A549 (cell line): ENCODE results near the gene RBM39. TPM values are rescaled to one million over a fixed set of nuclear protein-coding genes. Genes with fewer than 3 reads are reported as not detected.

Source experiments
- ATAC-seq, 2 experiments: fragments of 200-7000 bp in 1 of 2; fragments of >200 bp in 1 of 2; cut with Nextera tagmentation in 1 of 2; cut with Tn5 transposase in 1 of 2; 3 replicates each; pipeline versions ENCODE4 v1.8.0 to v1.9.1; 2018 to 2020; ENCODE audit warnings: mild to moderate bottlenecking in 1 of 2, moderate library complexity in 1 of 2
- CTCF ChIA-PET: fragments of 300-600 bp; sonication (Branson Sonifier 250); formaldehyde crosslinking; extraction: SDS; loops from one replicate; lab custom pipeline; 2021; ENCODE audit warnings: antibody characterized with exemption, inconsistent platforms; lab: Yijun Ruan, JAX
- POLR2A ChIA-PET: fragments of 350-600 bp; formaldehyde crosslinking; extraction: SDS; loops from one replicate; lab custom pipeline; 2021; ENCODE audit warnings: antibody characterized with exemption, inconsistent platforms; lab: Yijun Ruan, JAX
- DNase-seq, 2 experiments: peaks; one replicate each; pipeline versions ENCODE4 v3.0.0 to v3.0.0-alpha.2; 2011 to 2016; ENCODE audit warnings: low read depth in 1 of 2, low spot score in 1 of 2
- FAIRE-seq: peaks from 2 replicates; lab custom pipeline; 2011; peaks lifted over from hg19 to GRCh38; lab: Jason Lieb, UNC
- H3K27ac ChIP-seq, 2 experiments: fragments of >200 bp; sonication (Bioruptor Twin); formaldehyde crosslinking; 3 replicates each; pipeline ENCODE4 v1.5.1; 2016 to 2017
- H3K4me1 ChIP-seq: fragments of >200 bp; sonication (Bioruptor Twin); formaldehyde crosslinking; 3 replicates; pipeline ENCODE4 v1.6.1; 2016
- H3K4me2 ChIP-seq: fragments of >200 bp; sonication (Bioruptor Twin); formaldehyde crosslinking; 3 replicates; pipeline ENCODE4 v1.6.1; 2016
- H3K4me3 ChIP-seq: fragments of >200 bp; sonication (Bioruptor Twin); formaldehyde crosslinking; 3 replicates; pipeline ENCODE4 v1.5.1; 2016
- H3K9me3 ChIP-seq: fragments of >200 bp; sonication (Bioruptor Twin); formaldehyde crosslinking; 3 replicates; pipeline ENCODE4 v1.6.1; 2016
- ATOH8 ChIP-seq: fragments of 250-450 bp; sonication (Bioruptor Pico); IDR thresholded peaks from 2 replicates; pipeline ENCODE4 v1.5.0; 2020; ENCODE audit warnings: low read depth, mild to moderate bottlenecking, moderate library complexity
- BCL3 ChIP-seq: fragments of >200 bp; sonication (Bioruptor Twin); formaldehyde crosslinking; IDR thresholded peaks from 3 replicates; pipeline ENCODE4 v1.6.1; 2016
- CEBPB ChIP-seq, 2 experiments: fragments of >200 bp in 1 of 2; sonication (Bioruptor Twin) in 1 of 2; formaldehyde crosslinking in 1 of 2; IDR thresholded peaks; 2 replicates each; pipeline ENCODE4 v1.6.1; 2012 to 2016
- E2F6 ChIP-seq: IDR thresholded peaks from 2 replicates; pipeline ENCODE4 v1.6.1; 2012; ENCODE audit warnings: low read depth, borderline replicate concordance
- ELK1 ChIP-seq: fragments of 150-350 bp; IDR thresholded peaks from 2 replicates; pipeline ENCODE4 v1.6.1; 2014; ENCODE audit warnings: low read depth, mild to moderate bottlenecking, low read length
- FOSL2 ChIP-seq, 2 experiments: fragments of 450-650 bp in 1 of 2; fragments of >200 bp in 1 of 2; sonication (Bioruptor Twin) in 1 of 2; formaldehyde crosslinking; IDR thresholded peaks; 2 replicates each; pipeline versions ENCODE4 v1.5.0 to v1.6.1; 2016 to 2020; ENCODE audit warnings: mild to moderate bottlenecking in 1 of 2, moderate library complexity in 1 of 2
- JUN ChIP-seq, 2 experiments: fragments of >200 bp; sonication (Bioruptor Twin); formaldehyde crosslinking; IDR thresholded peaks; 2 replicates in 1 of 2; 3 replicates in 1 of 2; pipeline ENCODE4 v1.6.1; 2016 to 2017
- KDM5A ChIP-seq: fragments of 200-600 bp; sonication (generic); IDR thresholded peaks from 2 replicates; pipeline ENCODE4 v1.6.1; 2016; ENCODE audit warnings: antibody characterized with exemption, mild to moderate bottlenecking
- MAX ChIP-seq: IDR thresholded peaks from 2 replicates; pipeline ENCODE4 v1.6.1; 2012
- MAZ ChIP-seq: fragments of 150-350 bp; IDR thresholded peaks from 2 replicates; pipeline ENCODE4 v1.6.1; 2014; ENCODE audit warnings: antibody characterized with exemption, low read depth, low read length, borderline replicate concordance
- MYC ChIP-seq: IDR thresholded peaks from 2 replicates; pipeline ENCODE4 v1.6.1; 2012; ENCODE audit warnings: mild to moderate bottlenecking, inconsistent platforms, low read length, improper control_type of control experiment, borderline replicate concordance
- PHF8 ChIP-seq: fragments of 200-600 bp; sonication (generic); IDR thresholded peaks from 2 replicates; pipeline ENCODE4 v1.6.1; 2016; ENCODE audit warnings: low read depth, mild to moderate bottlenecking, antibody characterized with exemption, moderate library complexity, borderline replicate concordance
- POLR2A ChIP-seq: IDR thresholded peaks from 2 replicates; pipeline ENCODE4 v1.6.1; 2012; ENCODE audit warnings: mild to moderate bottlenecking, low read length
- RAD21 ChIP-seq, 2 experiments: fragments of >200 bp in 1 of 2; sonication (Bioruptor Twin) in 1 of 2; formaldehyde crosslinking in 1 of 2; IDR thresholded peaks in 1 of 2; conservative IDR thresholded peaks in 1 of 2; 2 replicates in 1 of 2; 3 replicates in 1 of 2; pipeline ENCODE4 v1.6.1; 2012 to 2018; ENCODE audit warnings: inconsistent platforms in 1 of 2
- RCOR1 ChIP-seq: fragments of 150-350 bp; IDR thresholded peaks from 2 replicates; pipeline ENCODE4 v1.6.1; 2014; ENCODE audit warnings: antibody characterized with exemption, low read length, low read depth
- RFX5 ChIP-seq: fragments of 450-650 bp; IDR thresholded peaks from 2 replicates; pipeline ENCODE4 v1.7.1; 2014; ENCODE audit warnings: antibody characterized with exemption, mild to moderate bottlenecking, moderate library complexity
- SREBF2 ChIP-seq: fragments of 450-650 bp; IDR thresholded peaks from 2 replicates; pipeline ENCODE4 v1.6.1; 2014; ENCODE audit warnings: mild to moderate bottlenecking, moderate library complexity
- USF2 ChIP-seq: fragments of 450-650 bp; IDR thresholded peaks from 2 replicates; pipeline ENCODE4 v1.6.1; 2014; ENCODE audit warnings: antibody characterized with exemption
- ZSCAN20 ChIP-seq: fragments of 250-450 bp; sonication (Bioruptor Pico); IDR thresholded peaks from 2 replicates; pipeline ENCODE4 v1.8.0; 2022; ENCODE audit warnings: mild to moderate bottlenecking, moderate library complexity
- WGBS: methylation state at CpG from one replicate; pipeline ENCODE4 v1.1.6; 2017; ENCODE audit errors: missing lambda C conversion rate; 5-methylcytosine and 5-hydroxymethylcytosine counted together
- polyA plus RNA-seq, 4 experiments: library from polyadenylated mRNA; depleted of rRNA in 3 of 4; stranded (reverse); fragments of >200 nt; fragmentation: RNase III in 1 of 4; extraction: RNeasy Plus Mini Kit Qiagen cat#74134 plus additional on column Dnase treatment in 1 of 4; gene quantifications; 2 replicates in 3 of 4; 3 replicates in 1 of 4; pipeline ENCODE4 v1.2.3, GENCODE V29; 2011 to 2017

Gene RBM39
- polyA plus RNA-seq, 2 of the 4 experiments (the other 2 are of a cell fraction): 127 to 212 TPM

- ATAC-seq (peak; percentile 80 to 83), FAIRE-seq (no peak)
- H3K27ac ChIP-seq: peak overlapping the region; percentile 77 to 82
These were observed 26.9 kb upstream of the RBM39 start for GRCh38 chr20:35768731-35769664.

GRCh38 chr20:35767683-35768481 lies 25.8 kb upstream of the RBM39 start:
- no peak for FAIRE-seq
- no peak overlapping the region; the same call in 2 of the 3 replicates for H3K4me2 ChIP-seq
- DNase-seq: no peak
- H3K4me1 ChIP-seq: peaks cover 26% of the 10 kb centered on the region
- H3K9me3 ChIP-seq: no peaks in the 10 kb centered on the region
- POLR2A ChIA-PET: interaction anchor here (0.7 to 5.5 kb wide), 3 partner anchors 25 to 116 kb away, joined by 3 to 97 read pairs (median 4); partner anchors contain the start of genes NFS1, RBM39 and ROMO1
- no peak for ATAC-seq
- no peak for TF ChIP-seq POLR2A
- TF ChIP-seq RCOR1: no peak
- TF ChIP-seq SREBF2: no peak
- TF ChIP-seq USF2: no peak
- no peak for TF ChIP-seq E2F6
- peak overlapping the region; percentile 76 to 77; a peak in 5 of 6 replicates for H3K27ac ChIP-seq
- WGBS: 87% methylated on average over 12 of the region's 12 CpGs
- CTCF ChIA-PET: interaction anchor here (1.0 to 1.4 kb wide), 6 partner anchors 8 to 149 kb away, joined by 3 to 5 read pairs (median 4); partner anchors contain the start of gene RBM39
- no peak overlapping the region for H3K4me3 ChIP-seq

More at GRCh38 chr20:35768731-35769664, 26.9 kb upstream of the RBM39 start:
- POLR2A ChIA-PET: interaction anchor here (0.7 to 5.5 kb wide), 7 partner anchors 22 to 185 kb away, joined by 3 to 97 read pairs (median 3); partner anchors contain the start of genes NFS1, RBM39 and ROMO1
- CTCF ChIA-PET: interaction anchor here (0.7 to 2.9 kb wide), 8 partner anchors 13 to 150 kb away, joined by 3 to 12 read pairs (median 4); partner anchors contain the start of gene RBM39
- whole genome bisulfite sequencing: 26% methylated on average over 5 of the region's 5 CpGs
- TF ChIP-seq FOSL2 (IDR thresholded peaks at IDR 0.05) (no peak), FOSL2 (CRISPR knock-in tag; IDR thresholded peaks at IDR 0.05) (peak; percentile 73), RFX5 (no peak), PHF8 (peak; percentile 41; the same call in 1 of the 2 replicates), USF2 (peak; percentile 74), CEBPB (IDR thresholded peaks at IDR 0.05) (peak; percentile 29 to 83; a peak in 3 of 4 replicates), POLR2A (peak; percentile 53), MAX (peak; percentile 57), BCL3 (no peak), JUN (IDR thresholded peaks at IDR 0.05) (peak in 1 of 2 experiments; percentile 65; a peak in 2 of 5 replicates)
- Histone ChIP-seq H3K4me2 (peak overlapping the region; percentile 58), H3K4me1 (peaks cover 36% of the 10 kb centered on the region), H3K9me3 (no peaks in the 10 kb centered on the region), H3K4me3 (no peak overlapping the region)
- peak; percentile 89 to 92 for DNase-seq

GRCh38 chr20:35766843-35767242 lies 24.8 kb upstream of the RBM39 start:
- FAIRE-seq: no peak
- no peak overlapping the region for H3K4me3 ChIP-seq
- peaks cover 24% of the 10 kb centered on the region for H3K4me1 ChIP-seq
- CTCF ChIA-PET: interaction anchor here (0.6 to 1.2 kb wide), 2 partner anchors 9 to 55 kb away, joined by 3 read pairs; no protein-coding TSS in a partner anchor
- H3K27ac ChIP-seq: no peak overlapping the region
- no peak for DNase-seq
- H3K4me2 ChIP-seq: no peak overlapping the region
- H3K9me3 ChIP-seq: no peaks in the 10 kb centered on the region
- ATAC-seq: no peak
- 65% methylated on average over 4 of the region's 4 CpGs for WGBS
- POLR2A ChIA-PET: no interaction called here
- no peak for TF ChIP-seq KDM5A
- no peak for TF ChIP-seq ZSCAN20 (CRISPR knock-in tag)
- no peak for TF ChIP-seq ATOH8
- TF ChIP-seq USF2: no peak
- no peak for TF ChIP-seq MYC
- TF ChIP-seq RAD21 (conservative IDR thresholded peaks at IDR 0.05 in 1 of 2, IDR thresholded peaks at IDR 0.05 in 1 of 2): no peak
- no peak for TF ChIP-seq ELK1
- no peak for TF ChIP-seq MAZ
